A673 (cell line): ENCODE data around the gene LHX4. TPM values are rescaled to one million over a fixed set of nuclear protein-coding genes. Genes with fewer than 3 reads are reported as not detected.
"Not testable (repeated sequence)": the region's sequence is repeated elsewhere in the genome, so short reads cannot be mapped to it uniquely, and the experiment has no call there.

Source experiments
- BruUV-seq: library from RNA; stranded (reverse); fragments of 400-500 nt; replicated peaks from 2 replicates; lab custom pipeline; 2021; lab: Mats Ljungman, UMichigan
- CTCF ChIA-PET: fragments of 300-600 bp; sonication (Branson Sonifier 250); formaldehyde crosslinking; loops from one replicate; lab custom pipeline; 2022; ENCODE audit warnings: antibody characterized with exemption; lab: Charles Lee
- POLR2A ChIA-PET: fragments of 300-600 bp; sonication (Branson Sonifier 250); formaldehyde crosslinking; loops from one replicate; lab custom pipeline; 2022; ENCODE audit warnings: antibody characterized with exemption; ENCODE audit not compliant: low non-redundant PET; lab: Charles Lee
- DNase-seq: peaks from one replicate; pipeline ENCODE4 v3.0.0-alpha.2; 2015; ENCODE audit warnings: low spot score
- H3K27ac ChIP-seq: fragments of 200-600 bp; sonication (generic); 2 replicates; pipeline ENCODE4 v1.5.1; 2016; ENCODE audit warnings: mixed run types, low read depth, mild to moderate bottlenecking, mixed read lengths, antibody characterized with exemption, low read length; ENCODE audit not compliant: poor library complexity, severe bottlenecking
- H3K27me3 ChIP-seq: fragments of 200-600 bp; sonication (generic); replicated peaks from 2 replicates; pipeline ENCODE4 v1.6.1; 2017; ENCODE audit warnings: mixed run types, low read depth, mild to moderate bottlenecking, mixed read lengths, antibody characterized with exemption, low read length; ENCODE audit not compliant: insufficient read depth, poor library complexity
- H3K36me3 ChIP-seq: fragments of 200-600 bp; sonication (generic); 2 replicates; pipeline ENCODE4 v1.6.1; 2016; ENCODE audit warnings: mixed run types, mild to moderate bottlenecking, mixed read lengths, antibody characterized with exemption, low read length; ENCODE audit not compliant: insufficient read depth, poor library complexity, severe bottlenecking
- H3K4me1 ChIP-seq: fragments of 200-600 bp; sonication (generic); 2 replicates; pipeline ENCODE4 v1.6.1; 2017; ENCODE audit warnings: mixed run types, mild to moderate bottlenecking, mixed read lengths, antibody characterized with exemption, low read length; ENCODE audit not compliant: insufficient read depth, poor library complexity, severe bottlenecking
- H3K4me3 ChIP-seq: fragments of 200-600 bp; sonication (generic); 2 replicates; pipeline ENCODE4 v1.5.1; 2016; ENCODE audit warnings: low read depth, mixed run types, mild to moderate bottlenecking, mixed read lengths, low read length; ENCODE audit not compliant: poor library complexity, severe bottlenecking
- H3K9me3 ChIP-seq: fragments of 200-600 bp; sonication (generic); 2 replicates; pipeline ENCODE4 v1.6.1; 2016; ENCODE audit warnings: mixed run types, low read depth, mild to moderate bottlenecking, mixed read lengths, antibody characterized with exemption, low read length; ENCODE audit not compliant: poor library complexity, severe bottlenecking
- CTCF ChIP-seq: fragments of 300-800, 200-600 bp; sonication (generic); conservative IDR thresholded peaks from 2 replicates; pipeline ENCODE4 v1.5.1; 2017; ENCODE audit warnings: low read depth, mild to moderate bottlenecking, antibody characterized with exemption, low read length, moderate library complexity, mixed read lengths
- EZH2 ChIP-seq: fragments of 200-600 bp; sonication (generic); IDR thresholded peaks from 2 replicates; pipeline ENCODE4 v1.6.1; 2017; ENCODE audit warnings: borderline replicate concordance, low read depth, mild to moderate bottlenecking, mixed read lengths, antibody characterized with exemption, low read length; ENCODE audit not compliant: poor library complexity, severe bottlenecking
- intact Hi-C: fragments of 100-400 bp; cut with micrococcal nuclease; formaldehyde crosslinking; loops from one replicate; pipeline ENCODE4 v1.10.0; 2022; ENCODE audit not compliant: unreplicated experiment
- total RNA-seq: library from RNA; stranded (reverse); gene quantifications from 2 replicates; pipeline ENCODE4 v1.2.3, GENCODE V29; 2021

Gene LHX4
- total RNA-seq, 1 experiment from 2014 or later, result not detected

GRCh38 chr1:180201451-180202200 lies 28.4 kb upstream of the LHX4 start:
- Histone ChIP-seq H3K36me3 (no peaks in the 10 kb centered on the region), H3K27me3 (no peaks in the 10 kb centered on the region), H3K9me3 (no peaks in the 10 kb centered on the region), H3K4me3 (no peak overlapping the region), H3K4me1 (no peaks in the 10 kb centered on the region), H3K27ac (no peak overlapping the region)
- no peak for DNase-seq
- ChIA-PET POLR2A (no interaction called here), CTCF (interaction anchor here (0.5 to 0.6 kb wide), 2 partner anchors 21 to 329 kb away, joined by 3 to 6 read pairs; no protein-coding TSS in a partner anchor)
- TF ChIP-seq CTCF (no peak), EZH2 (no peak)
- intact Hi-C loops, result no loop called here
- BruUV-seq, result no TSS peak

- POLR2A ChIA-PET, H3K4me1 ChIP-seq, DNase-seq, H3K27me3 ChIP-seq, H3K36me3 ChIP-seq, H3K9me3 ChIP-seq, H3K4me3 ChIP-seq, intact Hi-C loops, H3K27ac ChIP-seq, BruUV-seq: not testable (repeated sequence)
- CTCF ChIA-PET, result interaction anchor here (0.6 kb wide), 1 partner anchor 22 kb away, joined by 3 read pairs; no protein-coding TSS in a partner anchor
Observed at GRCh38 chr1:180202588-180202987, 27.5 kb upstream of the LHX4 start.

GRCh38 chr1:180204231-180204630 lies 25.8 kb upstream of the LHX4 start:
- ChIA-PET POLR2A (no interaction called here), CTCF (no interaction called here)
- no peaks in the 10 kb centered on the region for H3K4me1 ChIP-seq
- intact Hi-C loops, result no loop called here
- H3K9me3 ChIP-seq, result no peaks in the 10 kb centered on the region
- no TSS peak for BruUV-seq
- H3K27ac ChIP-seq, result no peak overlapping the region
- no peaks in the 10 kb centered on the region for H3K27me3 ChIP-seq
- H3K4me3 ChIP-seq, result no peak overlapping the region
- H3K36me3 ChIP-seq, result no peaks in the 10 kb centered on the region
- DNase-seq, result no peak
- TF ChIP-seq CTCF (no peak), EZH2 (no peak)

DNA sequence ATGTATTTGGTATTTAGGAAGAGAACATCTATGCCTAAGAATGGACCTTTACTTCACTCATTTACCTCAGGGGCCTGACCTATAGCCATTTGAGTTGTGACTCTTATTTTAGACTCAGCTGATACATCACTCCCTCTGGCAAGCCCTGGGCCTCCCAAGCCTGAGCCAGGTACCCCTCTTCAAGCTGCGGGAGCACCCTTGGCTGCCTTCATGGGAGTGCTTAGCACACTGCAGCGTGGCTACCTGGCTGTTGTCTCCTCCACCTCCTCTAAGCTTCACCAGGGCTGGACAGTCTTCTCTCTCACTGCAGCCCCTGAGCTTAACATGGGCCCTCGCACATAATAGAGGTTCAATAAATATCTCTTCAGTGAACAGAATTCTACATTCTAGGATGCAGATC lies 23.5 kb upstream of the LHX4 start:
- no peak for TF ChIP-seq EZH2
- TF ChIP-seq CTCF, result no peak
- intact Hi-C loops, result no loop called here
- Histone ChIP-seq H3K27ac (no peak overlapping the region), H3K27me3 (no peaks in the 10 kb centered on the region), H3K4me1 (no peaks in the 10 kb centered on the region), H3K9me3 (no peaks in the 10 kb centered on the region), H3K36me3 (no peaks in the 10 kb centered on the region), H3K4me3 (no peak overlapping the region)
- BruUV-seq, result no TSS peak
- POLR2A ChIA-PET, result no interaction called here
- no peak for DNase-seq
- CTCF ChIA-PET, result interaction anchor here (0.8 kb wide), 1 partner anchor 18 kb away, joined by 6 read pairs; no protein-coding TSS in a partner anchor
